K562 (cell line): Measurements from ENCODE around the gene RUNX1. TPM values are rescaled to one million over a fixed set of nuclear protein-coding genes. Genes with fewer than 3 reads are reported as not detected.

Experiments used
- BHLHE40 ChIP-seq: IDR thresholded peaks from 2 replicates; pipeline ENCODE4 v1.6.1; 2011; ENCODE audit warnings: low read length, improper control_type of control experiment
- CTCFL ChIP-seq: IDR thresholded peaks from 2 replicates; pipeline ENCODE4 v1.6.1; 2011; ENCODE audit warnings: borderline replicate concordance, low read depth, mild to moderate bottlenecking, moderate library complexity, low read length; ENCODE audit not compliant: insufficient read depth, poor library complexity, severe bottlenecking
- E2F6 ChIP-seq, 2 experiments: IDR thresholded peaks; 2 replicates each; pipeline ENCODE4 v1.6.1; 2011; ENCODE audit warnings: borderline replicate concordance in 1 of 2, control low read depth in 1 of 2, low read depth in 1 of 2, low read length in 1 of 2, mild to moderate bottlenecking in 1 of 2, mixed read lengths in 1 of 2, moderate library complexity in 1 of 2; ENCODE audit not compliant: insufficient read depth in 1 of 2, insufficient read length in 1 of 2, poor library complexity in 1 of 2, severe bottlenecking in 1 of 2; ENCODE audit errors: extremely low read depth in 1 of 2
- ETS1 ChIP-seq: conservative IDR thresholded peaks from 2 replicates; pipeline ENCODE4 v1.6.1; 2011; ENCODE audit warnings: low read depth, mild to moderate bottlenecking, low read length; ENCODE audit not compliant: control insufficient read depth
- ETV1 ChIP-seq: fragments of 450-650 bp; conservative IDR thresholded peaks from 2 replicates; pipeline ENCODE4 v1.6.1; 2016; ENCODE audit warnings: missing genetic modification characterization, control low read depth, low read depth, missing compliant biosample characterization
- GATAD2B ChIP-seq: fragments of 450-650 bp; IDR thresholded peaks from 2 replicates; pipeline ENCODE4 v1.6.1; 2017; ENCODE audit warnings: mild to moderate bottlenecking, borderline replicate concordance
- NFIC ChIP-seq: fragments of 450-650 bp; IDR thresholded peaks from 2 replicates; pipeline ENCODE4 v1.6.1; 2017; ENCODE audit warnings: mild to moderate bottlenecking, inconsistent platforms
- NUFIP1 ChIP-seq: fragments of 450-650 bp; IDR thresholded peaks from 2 replicates; pipeline ENCODE4 v1.6.1; 2018; ENCODE audit not compliant: partially characterized antibody
- PHF8 ChIP-seq: fragments of 200-600 bp; sonication (generic); IDR thresholded peaks from 2 replicates; pipeline ENCODE4 v1.6.1; 2012; ENCODE audit warnings: mixed run types, mild to moderate bottlenecking, inconsistent platforms, low read length, moderate library complexity, borderline replicate concordance
- RAD21 ChIP-seq, 2 experiments: fragments of 250-450 bp in 1 of 2; fragments of 450-650 bp in 1 of 2; sonication (Bioruptor Pico) in 1 of 2; formaldehyde crosslinking in 1 of 2; IDR thresholded peaks in 1 of 2; conservative IDR thresholded peaks in 1 of 2; 2 replicates each; pipeline versions ENCODE4 v1.4.0 to v1.8.0; 2020 to 2022; ENCODE audit warnings: mild to moderate bottlenecking in 2 of 2, moderate library complexity in 1 of 2
- RBBP5 ChIP-seq: fragments of 200-600 bp; sonication (generic); IDR thresholded peaks from 2 replicates; pipeline ENCODE4 v1.6.1; 2012; ENCODE audit warnings: borderline replicate concordance, mild to moderate bottlenecking, low read length, control low read depth, inconsistent platforms; ENCODE audit not compliant: insufficient read depth, poor library complexity, severe bottlenecking
- RUNX1 ChIP-seq: sonication (generic); IDR thresholded peaks from 2 replicates; pipeline ENCODE4 v1.6.1; 2016; ENCODE audit warnings: antibody characterized with exemption, low read depth
- TARDBP ChIP-seq: fragments of 450-650 bp; IDR thresholded peaks from 2 replicates; pipeline ENCODE4 v1.6.1; 2016
- ZBTB26 ChIP-seq: fragments of 450-650 bp; formaldehyde crosslinking; IDR thresholded peaks from 2 replicates; pipeline ENCODE4 v1.4.0; 2022; ENCODE audit warnings: missing genetic modification characterization
- ZNF444 ChIP-seq: fragments of 250-450 bp; sonication (Bioruptor Pico); IDR thresholded peaks from 2 replicates; pipeline ENCODE4 v1.4.0; 2020; ENCODE audit warnings: mild to moderate bottlenecking, moderate library complexity
- ZNF639 ChIP-seq, 2 experiments: fragments of 200-800 bp in 1 of 2; sonication (Bioruptor generic) in 1 of 2; sonication (generic) in 1 of 2; formaldehyde crosslinking in 1 of 2; IDR thresholded peaks in 1 of 2; conservative IDR thresholded peaks in 1 of 2; 2 replicates each; pipeline versions ENCODE4 v1.5.0 to v1.6.1; 2016 to 2020; ENCODE audit warnings: missing compliant biosample characterization in 1 of 2, missing genetic modification characterization in 1 of 2, missing genetic modification reagents in 1 of 2
- ZNF77 ChIP-seq: fragments of 250-450 bp; sonication (Bioruptor Pico); IDR thresholded peaks from 2 replicates; pipeline ENCODE4 v1.5.0; 2020
- ZNF830 ChIP-seq: fragments of 250-450 bp; sonication (Bioruptor Pico); IDR thresholded peaks from 2 replicates; pipeline ENCODE4 v1.5.0; 2021; ENCODE audit warnings: mild to moderate bottlenecking
- polyA plus RNA-seq, 8 experiments: library from polyadenylated mRNA; depleted of rRNA in 4 of 8; stranded (reverse) in 5 of 8; unstranded in 3 of 8; fragments of >200 nt; fragmentation: Nextera tagmentation in 2 of 8; fragmentation: Illumina TruSeq in 1 of 8; extraction: Ambion mirVana in 2 of 8; extraction: Trizol in 1 of 8; gene quantifications; 2 replicates each; pipeline versions ENCODE4 v1.2.1 to v1.2.3, GENCODE V29; 2011 to 2014; ENCODE audit warnings: inconsistent platforms in 1 of 8, missing spikeins in 1 of 8
- total RNA-seq, 7 experiments: library from RNA; depleted of rRNA in 6 of 7; stranded (reverse); fragments of >200 nt in 6 of 7; fragmentation: Illumina TruSeq in 2 of 7; extraction: Trizol in 2 of 7; gene quantifications; 2 replicates each; pipeline versions ENCODE4 v1.2.1 to v1.2.3, GENCODE V29; 2011 to 2021; ENCODE audit warnings: low replicate concordance in 1 of 7

Gene RUNX1
- total and polyA plus RNA-seq, 9 of the 15 experiments (the other 6 are each of a cell fraction or from before 2014, with no cell fraction given) = 2.2 to 68.6 (median 17.8) TPM

GRCh38 chr21:34889676-34890469, 159.2 kb downstream of the RUNX1 start (continued):
- TF ChIP-seq ZNF444 (CRISPR knock-in tag) = peak; percentile 14; the same call in 1 of the 2 replicates
- 0 out of 2 replicates have a peak, but pooled peaks have one; percentile 12 for TF ChIP-seq BHLHE40
- TF ChIP-seq CTCFL = peak; percentile 54
- peak; percentile 87; the same call in 1 of the 2 replicates for TF ChIP-seq ZNF830 (CRISPR knock-in tag)
- peak; percentile 91 for TF ChIP-seq TARDBP
- TF ChIP-seq RUNX1 = 0 out of 2 replicates have a peak, but pooled peaks have one; percentile 5
- 0 out of 2 replicates have a peak, but pooled peaks have one; percentile 8 for TF ChIP-seq ETS1
- TF ChIP-seq NUFIP1 = no peak
- TF ChIP-seq NFIC = peak; percentile 41; the same call in 1 of the 2 replicates
- TF ChIP-seq E2F6 (IDR thresholded peaks at IDR 0.05; ENCODE audit: borderline replicate concordance in 1 of 2, extremely low read depth in 1 of 2, insufficient read depth in 1 of 2, insufficient read length in 1 of 2, low read depth in 1 of 2, low read length in 1 of 2, poor library complexity in 1 of 2, severe bottlenecking in 1 of 2) = peak; percentile 93 to 99
- TF ChIP-seq GATAD2B = peak; percentile 96
- no peak for TF ChIP-seq RBBP5
- TF ChIP-seq ZBTB26 (CRISPR knock-in tag) = no peak
- no peak for TF ChIP-seq ZNF77
- peak in 1 of 2 experiments; percentile 67; a peak in 1 of 4 replicates for TF ChIP-seq ZNF639 (CRISPR knock-in tag; conservative IDR thresholded peaks at IDR 0.05 in 1 of 2, IDR thresholded peaks at IDR 0.05 in 1 of 2)
- peak; percentile 50 for TF ChIP-seq PHF8
- TF ChIP-seq ETV1 (tag) = 0 out of 2 replicates have a peak, but pooled peaks have one; percentile 6
- TF ChIP-seq RAD21 (CRISPR knock-in tag; conservative IDR thresholded peaks at IDR 0.05 in 1 of 2, IDR thresholded peaks at IDR 0.05 in 1 of 2) = peak; percentile 99
